ENCODE measurements around the gene BMPR2. TPM values are rescaled to one million over a fixed set of nuclear protein-coding genes. Genes with fewer than 3 reads are reported as not detected.

Gene BMPR2
- total RNA-seq, 1 experiment from 2014 or later: 10.0 TPM

DNA sequence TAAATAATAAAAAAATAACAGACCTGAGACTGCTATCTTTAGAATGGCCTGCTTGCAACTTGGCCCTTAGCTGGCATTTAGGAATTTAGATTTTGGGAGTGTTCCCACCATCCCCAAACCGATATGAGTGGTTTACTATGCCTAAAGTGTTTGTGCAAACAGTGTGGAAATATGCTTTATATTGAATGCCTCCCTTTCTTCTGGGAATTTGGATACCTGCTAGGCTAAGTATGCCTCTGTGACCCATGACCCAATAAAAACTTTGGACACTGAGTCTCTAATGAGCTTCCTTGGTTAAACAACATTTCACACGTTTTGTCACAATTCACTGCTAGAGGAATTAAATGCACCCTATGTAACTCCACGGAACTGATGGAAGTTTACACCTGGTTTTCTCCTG is 73.2 kb downstream of the BMPR2 start:
- H3K27me3 ChIP-seq (ENCODE audit: low read length): no peaks in the 10 kb centered on the region
- no peaks in the 10 kb centered on the region for H3K9me2 ChIP-seq (replicated peaks; ENCODE audit: low read length)
- no peaks in the 10 kb centered on the region for H4K20me1 ChIP-seq (ENCODE audit: low read length)
- DNase-seq (no peak), ATAC-seq (no peak)
- ChIA-PET CTCF (no interaction called here), POLR2A (ENCODE audit: unreplicated experiment) (no interaction called here)
- H3K27ac ChIP-seq (ENCODE audit: low read length): no peak overlapping the region
- H3K9ac ChIP-seq (ENCODE audit: low read length): no peak overlapping the region
- intact Hi-C loops (cut with micrococcal nuclease): no loop called here
- no peak overlapping the region for H3K4me3 ChIP-seq (ENCODE audit: low read length)
- no peak overlapping the region for H3K4me2 ChIP-seq (ENCODE audit: low read length)
- TF ChIP-seq EZH2phosphoT487 (IDR thresholded peaks at IDR 0.05; ENCODE audit: borderline replicate concordance, low read length) (no peak), EZH2 (IDR thresholded peaks at IDR 0.05; ENCODE audit: low read length, unreplicated experiment) (no peak)
- TF ChIP-seq, protein P1, sequence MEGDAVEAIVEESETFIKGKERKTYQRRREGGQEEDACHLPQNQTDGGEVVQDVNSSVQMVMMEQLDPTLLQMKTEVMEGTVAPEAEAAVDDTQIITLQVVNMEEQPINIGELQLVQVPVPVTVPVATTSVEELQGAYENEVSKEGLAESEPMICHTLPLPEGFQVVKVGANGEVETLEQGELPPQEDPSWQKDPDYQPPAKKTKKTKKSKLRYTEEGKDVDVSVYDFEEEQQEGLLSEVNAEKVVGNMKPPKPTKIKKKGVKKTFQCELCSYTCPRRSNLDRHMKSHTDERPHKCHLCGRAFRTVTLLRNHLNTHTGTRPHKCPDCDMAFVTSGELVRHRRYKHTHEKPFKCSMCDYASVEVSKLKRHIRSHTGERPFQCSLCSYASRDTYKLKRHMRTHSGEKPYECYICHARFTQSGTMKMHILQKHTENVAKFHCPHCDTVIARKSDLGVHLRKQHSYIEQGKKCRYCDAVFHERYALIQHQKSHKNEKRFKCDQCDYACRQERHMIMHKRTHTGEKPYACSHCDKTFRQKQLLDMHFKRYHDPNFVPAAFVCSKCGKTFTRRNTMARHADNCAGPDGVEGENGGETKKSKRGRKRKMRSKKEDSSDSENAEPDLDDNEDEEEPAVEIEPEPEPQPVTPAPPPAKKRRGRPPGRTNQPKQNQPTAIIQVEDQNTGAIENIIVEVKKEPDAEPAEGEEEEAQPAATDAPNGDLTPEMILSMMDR (conservative IDR thresholded peaks at IDR 0.05; ENCODE audit: low read depth, low read length): no peak
- no peak overlapping the region for H2AFZ ChIP-seq (ENCODE audit: low read length)
- no peaks in the 10 kb centered on the region for H3K4me1 ChIP-seq (ENCODE audit: insufficient read depth, low read length)
- H3K9me3 ChIP-seq (ENCODE audit: low read length): no peaks in the 10 kb centered on the region
- no peaks in the 10 kb centered on the region for H3F3A ChIP-seq (ENCODE audit: low read length, unreplicated experiment)
- no peaks in the 10 kb centered on the region for H3K79me2 ChIP-seq (ENCODE audit: low read length)
- BruUV-seq (replicated peaks): no TSS peak
- H3K36me3 ChIP-seq (ENCODE audit: low read depth, low read length): no peaks in the 10 kb centered on the region

DNA sequence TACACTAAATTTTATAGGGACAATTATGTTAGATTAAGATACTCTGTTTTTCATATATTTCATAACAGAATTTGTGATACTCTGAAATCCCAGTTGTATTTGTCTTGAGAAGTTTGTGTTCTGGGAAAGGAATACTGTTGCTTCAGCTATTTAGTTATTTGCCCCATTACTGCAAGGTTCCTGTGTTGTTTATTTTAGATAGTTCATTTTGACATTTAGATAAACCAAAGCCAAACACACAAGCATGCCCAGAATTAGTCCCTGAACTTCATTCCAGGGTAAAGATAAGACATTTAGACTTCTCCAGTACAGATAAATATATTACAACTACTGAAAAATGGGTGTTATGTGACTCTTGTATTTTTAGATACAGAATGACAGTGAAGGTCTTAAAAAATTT is 74.7 kb downstream of the BMPR2 start:
- intact Hi-C loops (cut with micrococcal nuclease): no loop called here
- no peaks in the 10 kb centered on the region for H3F3A ChIP-seq (ENCODE audit: low read length, unreplicated experiment)
- H2AFZ ChIP-seq (ENCODE audit: low read length): no peak overlapping the region
- no peaks in the 10 kb centered on the region for H3K27me3 ChIP-seq (ENCODE audit: low read length)
- H3K4me2 ChIP-seq (ENCODE audit: low read length): no peak overlapping the region
- ATAC-seq (no peak), DNase-seq (no peak)
- no peaks in the 10 kb centered on the region for H3K9me2 ChIP-seq (replicated peaks; ENCODE audit: low read length)
- H4K20me1 ChIP-seq (ENCODE audit: low read length): no peaks in the 10 kb centered on the region
- no peaks in the 10 kb centered on the region for H3K79me2 ChIP-seq (ENCODE audit: low read length)
- no peaks in the 10 kb centered on the region for H3K36me3 ChIP-seq (ENCODE audit: low read depth, low read length)
- POLR2A ChIA-PET (ENCODE audit: unreplicated experiment): no interaction called here
- no peaks in the 10 kb centered on the region for H3K9me3 ChIP-seq (ENCODE audit: low read length)
- H3K4me3 ChIP-seq (ENCODE audit: low read length): no peak overlapping the region
- H3K4me1 ChIP-seq (ENCODE audit: insufficient read depth, low read length): no peaks in the 10 kb centered on the region
- no peak overlapping the region for H3K27ac ChIP-seq (ENCODE audit: low read length)
- no TSS peak for BruUV-seq (replicated peaks)
- TF ChIP-seq EZH2phosphoT487 (IDR thresholded peaks at IDR 0.05; ENCODE audit: borderline replicate concordance, low read length) (no peak), EZH2 (IDR thresholded peaks at IDR 0.05; ENCODE audit: low read length, unreplicated experiment) (no peak)
- TF ChIP-seq, protein P1 (conservative IDR thresholded peaks at IDR 0.05; ENCODE audit: low read depth, low read length): no peak
- CTCF ChIA-PET: no interaction called here
- no peak overlapping the region for H3K9ac ChIP-seq (ENCODE audit: low read length)

DNA sequence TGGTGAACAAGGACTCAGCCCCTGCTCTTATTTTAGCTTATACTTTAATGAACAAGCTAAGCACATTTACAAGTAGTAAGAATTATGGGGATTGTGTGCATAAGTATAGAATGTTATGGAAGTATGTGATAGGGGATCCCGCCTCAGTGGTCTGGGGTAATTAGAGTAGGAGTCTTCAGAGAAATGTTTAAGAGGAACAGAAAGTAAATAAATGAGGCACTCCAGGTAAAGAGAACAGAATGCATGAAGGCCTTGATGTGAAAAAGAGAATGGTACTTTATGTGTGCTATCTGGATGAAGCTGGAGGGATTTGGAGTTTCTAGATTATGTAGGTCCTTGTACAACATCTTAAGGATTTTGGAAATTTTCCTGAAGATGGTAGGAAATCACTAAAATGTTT is 76.6 kb downstream of the BMPR2 start:
- BruUV-seq (replicated peaks): no TSS peak
- intact Hi-C loops (cut with micrococcal nuclease): no loop called here
- TF ChIP-seq EZH2phosphoT487 (IDR thresholded peaks at IDR 0.05; ENCODE audit: borderline replicate concordance, low read length): no peak
- no peak for TF ChIP-seq EZH2 (IDR thresholded peaks at IDR 0.05; ENCODE audit: low read length, unreplicated experiment)
- TF ChIP-seq, protein P1 (conservative IDR thresholded peaks at IDR 0.05; ENCODE audit: low read depth, low read length): no peak
- DNase-seq (no peak), ATAC-seq (no peak)
- Histone ChIP-seq H3K36me3 (ENCODE audit: low read depth, low read length) (no peaks in the 10 kb centered on the region), H3K9me3 (ENCODE audit: low read length) (no peaks in the 10 kb centered on the region), H3K9ac (ENCODE audit: low read length) (no peak overlapping the region), H3K27ac (ENCODE audit: low read length) (no peak overlapping the region), H3K27me3 (ENCODE audit: low read length) (no peaks in the 10 kb centered on the region), H2AFZ (ENCODE audit: low read length) (no peak overlapping the region), H3K4me2 (ENCODE audit: low read length) (no peak overlapping the region), H3K4me1 (ENCODE audit: insufficient read depth, low read length) (no peaks in the 10 kb centered on the region), H3K79me2 (ENCODE audit: low read length) (no peaks in the 10 kb centered on the region), H4K20me1 (ENCODE audit: low read length) (no peaks in the 10 kb centered on the region), H3F3A (ENCODE audit: low read length, unreplicated experiment) (no peaks in the 10 kb centered on the region), H3K4me3 (ENCODE audit: low read length) (no peak overlapping the region), H3K9me2 (replicated peaks; ENCODE audit: low read length) (no peaks in the 10 kb centered on the region)
- POLR2A ChIA-PET (ENCODE audit: unreplicated experiment): no interaction called here
- CTCF ChIA-PET: no interaction called here

Data from PC-3 (cell line).